Thyroid gland (tissue), 4 donors: ENCODE measurements around the gene CDON.

Experiments
- CTCF ChIP-seq, 6 experiments: fragments of 200-600 bp in 3 of 6; fragments of 450-650 bp in 3 of 6; sonication (generic) in 3 of 6; IDR thresholded peaks; one replicate each; pipeline ENCODE4 v1.5.1; 2016 to 2019; ENCODE audit warnings: antibody characterized with exemption in 6 of 6, mild to moderate bottlenecking in 2 of 6, inconsistent platforms in 1 of 6, moderate library complexity in 1 of 6
- POLR2A ChIP-seq, 2 donors: fragments of 450-650 bp; IDR thresholded peaks; one replicate each; pipeline ENCODE4 v1.6.1; 2017; ENCODE audit warnings: antibody characterized with exemption in 2 of 2, mild to moderate bottlenecking in 2 of 2, moderate library complexity in 1 of 2

GRCh38 chr11:126109941-126110731 is 47.5 kb upstream of the CDON start:
- TF ChIP-seq CTCF (IDR thresholded peaks at IDR 0.05) (no peak), POLR2A (IDR thresholded peaks at IDR 0.05) (no peak)
